HEK293 (cell line): Measurements from ENCODE around the gene GJA9.

ENCODE experiments used
- CTCF ChIA-PET: fragments of 350-600 bp; formaldehyde crosslinking; extraction: SDS; loops from one replicate; lab custom pipeline; 2021; ENCODE audit warnings: antibody characterized with exemption; lab: Yijun Ruan, JAX
- POLR2A ChIA-PET: fragments of 300-600 bp; formaldehyde crosslinking; extraction: SDS; loops from one replicate; lab custom pipeline; 2020; ENCODE audit warnings: antibody characterized with exemption, inconsistent platforms; lab: Yijun Ruan, JAX
- H3K27ac ChIP-seq: fragments of 200-500 bp; sonication (Bioruptor generic); 2 replicates; pipeline ENCODE4 v1.5.1; 2014; ENCODE audit warnings: low read depth, low read length, control low read depth, inconsistent platforms; ENCODE audit errors: extremely low read depth
- H3K36me3 ChIP-seq, 2 experiments: fragments of 200-500 bp in 1 of 2; sonication (Bioruptor generic) in 1 of 2; 1 replicate in 1 of 2; 2 replicates in 1 of 2; pipeline ENCODE4 v1.5.1; 2014 to 2017; ENCODE audit warnings: inconsistent platforms in 2 of 2, low read length in 2 of 2; ENCODE audit not compliant: control insufficient read depth in 2 of 2, insufficient read depth in 1 of 2
- H3K4me1 ChIP-seq: fragments of 200-500 bp; sonication (Bioruptor generic); 2 replicates; pipeline ENCODE4 v1.5.1; 2014; ENCODE audit warnings: mild to moderate bottlenecking, low read length, inconsistent platforms; ENCODE audit not compliant: control insufficient read depth, insufficient read depth
- H3K4me3 ChIP-seq: 2 replicates; pipeline ENCODE4 v1.5.1; 2011; ENCODE audit warnings: low read depth, mild to moderate bottlenecking, control low read depth, low read length, moderate library complexity
- H3K9me3 ChIP-seq: fragments of 200-500 bp; sonication (Bioruptor generic); 2 replicates; pipeline ENCODE4 v1.5.1; 2014; ENCODE audit warnings: low read depth, low read length, inconsistent platforms; ENCODE audit not compliant: control insufficient read depth, insufficient read depth
- EGR2 ChIP-seq: fragments of 450-650 bp; formaldehyde crosslinking; IDR thresholded peaks from 2 replicates; pipeline ENCODE4 v1.5.1; 2016; ENCODE audit warnings: low read depth, missing biosample characterization, missing genetic modification characterization
- GLI2 ChIP-seq: fragments of 450-650 bp; formaldehyde crosslinking; IDR thresholded peaks from 2 replicates; pipeline ENCODE4; 2017; ENCODE audit warnings: missing biosample characterization, missing genetic modification characterization, low read depth, borderline replicate concordance
- HOXD13 ChIP-seq: sonication (generic); formaldehyde crosslinking; IDR thresholded peaks from 2 replicates; pipeline ENCODE4 v1.8.0; 2022; ENCODE audit warnings: missing genetic modification reagents, borderline replicate concordance
- KLF1 ChIP-seq: fragments of 450-650 bp; formaldehyde crosslinking; IDR thresholded peaks from 2 replicates; pipeline ENCODE4 v1.5.1; 2016; ENCODE audit warnings: missing biosample characterization, missing genetic modification characterization
- KLF7 ChIP-seq: fragments of 450-650 bp; formaldehyde crosslinking; IDR thresholded peaks from 2 replicates; pipeline ENCODE4 v1.5.1; 2016; ENCODE audit warnings: missing biosample characterization, missing genetic modification characterization, borderline replicate concordance
- OVOL3 ChIP-seq: fragments of 450-650 bp; formaldehyde crosslinking; IDR thresholded peaks from 2 replicates; pipeline ENCODE4 v1.5.1; 2016; ENCODE audit warnings: missing biosample characterization, missing genetic modification characterization
- PBX3 ChIP-seq: sonication (generic); formaldehyde crosslinking; IDR thresholded peaks from 2 replicates; pipeline ENCODE4 v1.8.1; 2022; ENCODE audit warnings: mild to moderate bottlenecking, moderate library complexity, missing genetic modification reagents
- SP2 ChIP-seq: fragments of 450-650 bp; formaldehyde crosslinking; IDR thresholded peaks from 2 replicates; pipeline ENCODE4 v1.5.1; 2016; ENCODE audit warnings: missing biosample characterization, missing genetic modification characterization
- SP3 ChIP-seq: fragments of 450-650 bp; formaldehyde crosslinking; IDR thresholded peaks from 2 replicates; pipeline ENCODE4 v1.5.1; 2016; ENCODE audit warnings: missing biosample characterization, missing genetic modification characterization
- TCF7L2 ChIP-seq: IDR thresholded peaks from 2 replicates; pipeline ENCODE4 v1.6.1; 2011; ENCODE audit warnings: low read depth, mild to moderate bottlenecking, inconsistent platforms, low read length, moderate library complexity, borderline replicate concordance
- ZBTB20 ChIP-seq: fragments of 450-650 bp; formaldehyde crosslinking; IDR thresholded peaks from 2 replicates; pipeline ENCODE4 v1.5.1; 2016; ENCODE audit warnings: missing biosample characterization, missing genetic modification characterization
- ZBTB6 ChIP-seq: fragments of 450-650 bp; formaldehyde crosslinking; IDR thresholded peaks from 2 replicates; pipeline ENCODE4 v1.5.1; 2017; ENCODE audit warnings: missing biosample characterization, missing genetic modification characterization
- ZIC2 ChIP-seq: fragments of 450-650 bp; formaldehyde crosslinking; IDR thresholded peaks from 2 replicates; pipeline ENCODE4 v1.5.1; 2016; ENCODE audit warnings: missing biosample characterization, missing genetic modification characterization
- ZNF112 ChIP-seq: fragments of 450-650 bp; formaldehyde crosslinking; IDR thresholded peaks from 2 replicates; pipeline ENCODE4 v1.5.0; 2017; ENCODE audit warnings: missing biosample characterization, missing genetic modification characterization
- ZNF133 ChIP-seq: fragments of 450-650 bp; formaldehyde crosslinking; IDR thresholded peaks from 2 replicates; pipeline ENCODE4 v1.5.1; 2016; ENCODE audit warnings: missing biosample characterization, missing genetic modification characterization
- ZNF140 ChIP-seq: fragments of 450-650 bp; formaldehyde crosslinking; IDR thresholded peaks from 2 replicates; pipeline ENCODE4 v1.5.1; 2016; ENCODE audit warnings: missing biosample characterization, missing genetic modification characterization
- ZNF155 ChIP-seq: fragments of 450-650 bp; formaldehyde crosslinking; IDR thresholded peaks from 2 replicates; pipeline ENCODE4 v1.5.1; 2016; ENCODE audit warnings: missing biosample characterization, missing genetic modification characterization
- ZNF19 ChIP-seq: fragments of 450-650 bp; formaldehyde crosslinking; IDR thresholded peaks from 2 replicates; pipeline ENCODE4; 2016; ENCODE audit warnings: missing biosample characterization, missing genetic modification characterization, low read depth
- ZNF2 ChIP-seq: fragments of 450-650 bp; formaldehyde crosslinking; IDR thresholded peaks from 2 replicates; pipeline ENCODE4 v1.5.1; 2016; ENCODE audit warnings: missing biosample characterization, missing genetic modification characterization
- ZNF223 ChIP-seq: fragments of 450-650 bp; formaldehyde crosslinking; IDR thresholded peaks from 2 replicates; pipeline ENCODE4 v1.5.1; 2016; ENCODE audit warnings: missing biosample characterization, missing genetic modification characterization
- ZNF335 ChIP-seq: fragments of 450-650 bp; formaldehyde crosslinking; conservative IDR thresholded peaks from 2 replicates; pipeline ENCODE4 v1.5.1; 2016; ENCODE audit warnings: missing biosample characterization, missing genetic modification characterization
- ZNF350 ChIP-seq: fragments of 450-650 bp; formaldehyde crosslinking; IDR thresholded peaks from 2 replicates; pipeline ENCODE4 v1.5.0; 2017; ENCODE audit warnings: missing biosample characterization, mild to moderate bottlenecking, missing genetic modification characterization
- ZNF366 ChIP-seq: fragments of 450-650 bp; formaldehyde crosslinking; conservative IDR thresholded peaks from 2 replicates; pipeline ENCODE4 v1.5.1; 2016; ENCODE audit warnings: missing biosample characterization, missing genetic modification characterization
- ZNF416 ChIP-seq: fragments of 450-650 bp; formaldehyde crosslinking; IDR thresholded peaks from 2 replicates; pipeline ENCODE4 v1.5.1; 2016; ENCODE audit warnings: missing biosample characterization, missing genetic modification characterization
- ZNF433 ChIP-seq: fragments of 450-650 bp; formaldehyde crosslinking; IDR thresholded peaks from 2 replicates; pipeline ENCODE4 v1.5.1; 2016; ENCODE audit warnings: missing biosample characterization, missing genetic modification characterization, low read depth
- ZNF548 ChIP-seq: fragments of 450-650 bp; formaldehyde crosslinking; IDR thresholded peaks from 2 replicates; pipeline ENCODE4 v1.5.1; 2016; ENCODE audit warnings: missing biosample characterization, missing genetic modification characterization
- ZNF549 ChIP-seq: fragments of 450-650 bp; IDR thresholded peaks from 2 replicates; pipeline ENCODE4 v1.5.1; 2018; ENCODE audit warnings: missing biosample characterization, missing genetic modification characterization, mild to moderate bottlenecking, inconsistent platforms, moderate library complexity
- ZNF558 ChIP-seq: fragments of 450-650 bp; formaldehyde crosslinking; IDR thresholded peaks from 2 replicates; pipeline ENCODE4 v1.5.1; 2016; ENCODE audit warnings: missing biosample characterization, missing genetic modification characterization
- ZNF560 ChIP-seq: fragments of 450-650 bp; formaldehyde crosslinking; IDR thresholded peaks from 2 replicates; pipeline ENCODE4 v1.5.1; 2017; ENCODE audit warnings: missing biosample characterization, missing genetic modification characterization, borderline replicate concordance
- ZNF571 ChIP-seq: fragments of 450-650 bp; formaldehyde crosslinking; IDR thresholded peaks from 2 replicates; pipeline ENCODE4 v1.5.0; 2017; ENCODE audit warnings: missing biosample characterization, missing genetic modification characterization
- ZNF610 ChIP-seq: fragments of 450-650 bp; formaldehyde crosslinking; IDR thresholded peaks from 2 replicates; pipeline ENCODE4 v1.5.1; 2016; ENCODE audit warnings: missing biosample characterization, missing genetic modification characterization, borderline replicate concordance
- ZNF639 ChIP-seq: fragments of 450-650 bp; formaldehyde crosslinking; IDR thresholded peaks from 2 replicates; pipeline ENCODE4 v1.5.1; 2016; ENCODE audit warnings: missing biosample characterization, missing genetic modification characterization
- ZXDB ChIP-seq: fragments of 450-650 bp; formaldehyde crosslinking; IDR thresholded peaks from 2 replicates; pipeline ENCODE4 v1.5.1; 2016; ENCODE audit warnings: missing biosample characterization, missing genetic modification characterization

GJA9 gene

GRCh38 chr1:38860454-38860795, 21.0 kb downstream of the GJA9 start:
- peak overlapping the region; percentile 73 for H3K4me3 ChIP-seq
- H3K27ac ChIP-seq: no peak overlapping the region; the same call in 1 of the 2 replicates
- ChIA-PET POLR2A (no interaction called here), CTCF (interaction anchor here (0.5 kb wide), 1 partner anchor 10 kb away, joined by 3 read pairs; no protein-coding TSS in a partner anchor)
- H3K9me3 ChIP-seq: no peaks in the 10 kb centered on the region
- TF ChIP-seq GLI2 (tag by site-specific recombination): no peak
- no peak for TF ChIP-seq ZNF639 (tag by site-specific recombination)
- no peak for TF ChIP-seq ZXDB (tag by site-specific recombination)
- 0 out of 2 replicates have a peak, but pooled peaks have one; percentile 6 for TF ChIP-seq ZNF366 (tag by site-specific recombination)
- peaks cover 9 to 49% of the 10 kb centered on the region in 2 experiments for H3K36me3 ChIP-seq
- H3K4me1 ChIP-seq: 0 out of 2 replicates have a peak, but pooled peaks cover 2% of the 10 kb centered on the region

GRCh38 chr1:38859561-38860453, 21.6 kb downstream of the GJA9 start, which contains the start of gene RRAGC:
TSS of gene RRAGC (minus strand) at chr1:38859772. CDS start at chr1:38859646, 126 bp downstream.
- peak within 1 kb of the TSS; percentile 77 for H3K4me3 ChIP-seq
- H3K4me1 ChIP-seq: 0 out of 2 replicates have a peak, but pooled peaks cover 2% of the 10 kb centered on the region
- peaks cover 12 to 48% of the 10 kb centered on the region in 2 experiments; a peak in 2 of 3 replicates for H3K36me3 ChIP-seq
- peak within 1 kb of the TSS; percentile 42 for H3K27ac ChIP-seq
- ChIA-PET CTCF (interaction anchor here (0.5 to 0.7 kb wide), 2 partner anchors 10 to 870 kb away, joined by 3 read pairs; partner anchors contain the start of gene SF3A3), POLR2A (interaction anchor here (0.6 to 1.3 kb wide), 4 partner anchors 9 to 246 kb away, joined by 3 to 7 read pairs (median 4); partner anchors contain the start of gene NDUFS5)
- H3K9me3 ChIP-seq: no peaks in the 10 kb centered on the region
- no peak for TF ChIP-seq ZNF548
- no peak for TF ChIP-seq ZNF133
- no peak for TF ChIP-seq ZNF560 (tag by site-specific recombination)
- no peak for TF ChIP-seq ZNF571 (tag by site-specific recombination)
- peak; percentile 90 for TF ChIP-seq ZBTB20
- peak; percentile 93 for TF ChIP-seq SP3 (tag by site-specific recombination)
- TF ChIP-seq ZNF350 (tag by site-specific recombination): no peak
- TF ChIP-seq EGR2 (tag by site-specific recombination): peak; percentile 68
- 0 out of 2 replicates have a peak, but pooled peaks have one; percentile 28 for TF ChIP-seq ZNF2 (tag by site-specific recombination)
- TF ChIP-seq ZNF335 (tag by site-specific recombination): peak; percentile 87
- TF ChIP-seq ZNF155: no peak
- peak; percentile 95 for TF ChIP-seq KLF7 (tag by site-specific recombination)
- TF ChIP-seq KLF1 (tag by site-specific recombination): peak; percentile 94
- TF ChIP-seq PBX3: peak; percentile 98
- TF ChIP-seq ZNF19 (tag by site-specific recombination): no peak
- no peak for TF ChIP-seq ZNF558 (tag by site-specific recombination)
- no peak for TF ChIP-seq ZNF433 (tag by site-specific recombination)
- TF ChIP-seq OVOL3: no peak
- no peak for TF ChIP-seq TCF7L2
- TF ChIP-seq ZBTB6 (tag by site-specific recombination): no peak
- no peak for TF ChIP-seq ZIC2 (tag by site-specific recombination)
- 0 out of 2 replicates have a peak, but pooled peaks have one; percentile 27 for TF ChIP-seq ZNF610 (tag by site-specific recombination)
- no peak for TF ChIP-seq ZNF549 (tag by site-specific recombination)
- no peak for TF ChIP-seq ZNF223
- no peak for TF ChIP-seq ZNF140 (tag by site-specific recombination)
- TF ChIP-seq HOXD13: no peak
- peak; percentile 88 for TF ChIP-seq SP2 (tag by site-specific recombination)
- no peak for TF ChIP-seq ZNF112 (tag by site-specific recombination)
- no peak for TF ChIP-seq ZNF416 (tag by site-specific recombination)
